Measurements from ENCODE around the gene POLN. TPM values are rescaled to one million over a fixed set of nuclear protein-coding genes. Genes with fewer than 3 reads are reported as not detected.

Gene POLN
- total RNA-seq, 4 donors from 2014 or later = 0.91 to 8.0 (median 1.2) TPM

- Histone ChIP-seq H3K4me3 (peak overlapping the region; percentile 52), H3K9me3 (no peaks in the 10 kb centered on the region), H3K36me3 (no peaks in the 10 kb centered on the region), H3K27ac (no peak overlapping the region), H3K4me1 (peaks cover 26% of the 10 kb centered on the region), H3K27me3 (peaks cover 79% of the 10 kb centered on the region)
- no CpG with 5 or more reads among the region's 54 CpGs for WGBS
- no peak for DNase-seq (ENCODE audit: low spot score in 2 of 2)
- TF ChIP-seq EP300 (IDR thresholded peaks at IDR 0.05) = no peak
These were observed 181.2 kb downstream of the POLN start for GRCh38 chr4:2060611-2061185.

GRCh38 chr4:2059726-2060602 is 182.0 kb downstream of the POLN start:
- Histone ChIP-seq H3K36me3 (no peaks in the 10 kb centered on the region), H3K4me1 (peaks cover 26% of the 10 kb centered on the region), H3K9me3 (no peaks in the 10 kb centered on the region), H3K4me3 (peak overlapping the region; percentile 52), H3K27ac (no peak overlapping the region), H3K27me3 (peaks cover 84% of the 10 kb centered on the region)
- no peak for TF ChIP-seq CTCF (IDR thresholded peaks at IDR 0.05)
- no peak for TF ChIP-seq EP300 (IDR thresholded peaks at IDR 0.05)
- TF ChIP-seq POLR2A (IDR thresholded peaks at IDR 0.05) = no peak
- no peak for TF ChIP-seq POLR2AphosphoS5 (IDR thresholded peaks at IDR 0.05)
- WGBS = no CpG with 5 or more reads among the region's 102 CpGs
- no peak for DNase-seq (ENCODE audit: low spot score in 2 of 2)

GRCh38 chr4:2059046-2059725 is 182.7 kb downstream of the POLN start, which contains the start of gene NAT8L:
NAT8L (plus strand) TSS chr4:2059327; CDS start chr4:2059512, 185 bp downstream.
- WGBS = no CpG with 5 or more reads among the region's 119 CpGs

GRCh38 chr4:2058264-2059045 is 183.5 kb downstream of the POLN start:
- peaks cover 26% of the 10 kb centered on the region for H3K4me1 ChIP-seq
- DNase-seq (ENCODE audit: low spot score in 2 of 2) = peak in 1 of 2 donors; percentile 55
- WGBS = 11% methylated on average over 14 of the region's 93 CpGs
- H3K4me3 ChIP-seq = peak overlapping the region; percentile 52
- TF ChIP-seq CTCF (IDR thresholded peaks at IDR 0.05) (no peak), EP300 (IDR thresholded peaks at IDR 0.05) (no peak), POLR2A (IDR thresholded peaks at IDR 0.05) (no peak), POLR2AphosphoS5 (IDR thresholded peaks at IDR 0.05) (no peak)
- no peaks in the 10 kb centered on the region for H3K36me3 ChIP-seq
- peaks cover 90% of the 10 kb centered on the region for H3K27me3 ChIP-seq
- no peak overlapping the region for H3K27ac ChIP-seq
- H3K9me3 ChIP-seq = no peaks in the 10 kb centered on the region

More at GRCh38 chr4:2059046-2059725, 182.7 kb downstream of the POLN start, which contains the start of gene NAT8L:
- Histone ChIP-seq H3K27ac (no peak within 1 kb of the TSS), H3K27me3 (peaks cover 86% of the 10 kb centered on the region), H3K4me1 (peaks cover 26% of the 10 kb centered on the region), H3K36me3 (no peaks in the 10 kb centered on the region), H3K4me3 (peak within 1 kb of the TSS; percentile 52), H3K9me3 (no peaks in the 10 kb centered on the region)
- no peak for DNase-seq (ENCODE audit: low spot score in 2 of 2)
- TF ChIP-seq EP300 (IDR thresholded peaks at IDR 0.05) = no peak
- TF ChIP-seq POLR2AphosphoS5 (IDR thresholded peaks at IDR 0.05) = no peak
- TF ChIP-seq POLR2A (IDR thresholded peaks at IDR 0.05) = no peak

- Histone ChIP-seq H3K4me3 (no peak overlapping the region), H3K4me1 (peaks cover 26% of the 10 kb centered on the region), H3K36me3 (no peaks in the 10 kb centered on the region), H3K9me3 (no peaks in the 10 kb centered on the region), H3K27me3 (peaks cover 86% of the 10 kb centered on the region), H3K27ac (no peak overlapping the region)
- DNase-seq (ENCODE audit: low spot score in 2 of 2) = no peak
- no peak for TF ChIP-seq CTCF (IDR thresholded peaks at IDR 0.05)
- no peak for TF ChIP-seq POLR2AphosphoS5 (IDR thresholded peaks at IDR 0.05)
- TF ChIP-seq EP300 (IDR thresholded peaks at IDR 0.05) = no peak
- no peak for TF ChIP-seq POLR2A (IDR thresholded peaks at IDR 0.05)
- WGBS = 73% methylated on average over 26 of the region's 26 CpGs
These were observed 184.4 kb downstream of the POLN start for GRCh38 chr4:2057382-2058065.
